A549 (cell line): ENCODE measurements around the gene HERC4.

Experiments
- HMGXB4 ChIP-seq: fragments of 250-450 bp; sonication (Bioruptor Pico); IDR thresholded peaks from 2 replicates; pipeline ENCODE4 v1.5.0; 2021; ENCODE audit warnings: mild to moderate bottlenecking, moderate library complexity, borderline replicate concordance
- KDM1A ChIP-seq: fragments of 200-600 bp; sonication (generic); IDR thresholded peaks from 2 replicates; pipeline ENCODE4 v1.6.1; 2016; ENCODE audit warnings: low read depth, mild to moderate bottlenecking
- POLR2A ChIP-seq: IDR thresholded peaks from 2 replicates; pipeline ENCODE4 v1.6.1; 2012; ENCODE audit warnings: mild to moderate bottlenecking, low read length
- RFX5 ChIP-seq: fragments of 450-650 bp; IDR thresholded peaks from 2 replicates; pipeline ENCODE4 v1.7.1; 2014; ENCODE audit warnings: antibody characterized with exemption, mild to moderate bottlenecking, moderate library complexity
- USF2 ChIP-seq: fragments of 450-650 bp; IDR thresholded peaks from 2 replicates; pipeline ENCODE4 v1.6.1; 2014; ENCODE audit warnings: antibody characterized with exemption
- TF ChIP-seq, protein P1 (sequence below): fragments of >200 bp; sonication (Bioruptor Twin); formaldehyde crosslinking; IDR thresholded peaks from 3 replicates; pipeline ENCODE4 v1.5.1; 2016
- TF ChIP-seq, protein P2 (sequence below): fragments of >200 bp; sonication (Bioruptor Twin); formaldehyde crosslinking; IDR thresholded peaks from 3 replicates; pipeline ENCODE4 v1.6.1; 2016

- no peak for TF ChIP-seq USF2
- TF ChIP-seq HMGXB4: no peak
- no peak for TF ChIP-seq RFX5
- TF ChIP-seq, protein P1, sequence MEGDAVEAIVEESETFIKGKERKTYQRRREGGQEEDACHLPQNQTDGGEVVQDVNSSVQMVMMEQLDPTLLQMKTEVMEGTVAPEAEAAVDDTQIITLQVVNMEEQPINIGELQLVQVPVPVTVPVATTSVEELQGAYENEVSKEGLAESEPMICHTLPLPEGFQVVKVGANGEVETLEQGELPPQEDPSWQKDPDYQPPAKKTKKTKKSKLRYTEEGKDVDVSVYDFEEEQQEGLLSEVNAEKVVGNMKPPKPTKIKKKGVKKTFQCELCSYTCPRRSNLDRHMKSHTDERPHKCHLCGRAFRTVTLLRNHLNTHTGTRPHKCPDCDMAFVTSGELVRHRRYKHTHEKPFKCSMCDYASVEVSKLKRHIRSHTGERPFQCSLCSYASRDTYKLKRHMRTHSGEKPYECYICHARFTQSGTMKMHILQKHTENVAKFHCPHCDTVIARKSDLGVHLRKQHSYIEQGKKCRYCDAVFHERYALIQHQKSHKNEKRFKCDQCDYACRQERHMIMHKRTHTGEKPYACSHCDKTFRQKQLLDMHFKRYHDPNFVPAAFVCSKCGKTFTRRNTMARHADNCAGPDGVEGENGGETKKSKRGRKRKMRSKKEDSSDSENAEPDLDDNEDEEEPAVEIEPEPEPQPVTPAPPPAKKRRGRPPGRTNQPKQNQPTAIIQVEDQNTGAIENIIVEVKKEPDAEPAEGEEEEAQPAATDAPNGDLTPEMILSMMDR: no peak
- TF ChIP-seq, protein P2, sequence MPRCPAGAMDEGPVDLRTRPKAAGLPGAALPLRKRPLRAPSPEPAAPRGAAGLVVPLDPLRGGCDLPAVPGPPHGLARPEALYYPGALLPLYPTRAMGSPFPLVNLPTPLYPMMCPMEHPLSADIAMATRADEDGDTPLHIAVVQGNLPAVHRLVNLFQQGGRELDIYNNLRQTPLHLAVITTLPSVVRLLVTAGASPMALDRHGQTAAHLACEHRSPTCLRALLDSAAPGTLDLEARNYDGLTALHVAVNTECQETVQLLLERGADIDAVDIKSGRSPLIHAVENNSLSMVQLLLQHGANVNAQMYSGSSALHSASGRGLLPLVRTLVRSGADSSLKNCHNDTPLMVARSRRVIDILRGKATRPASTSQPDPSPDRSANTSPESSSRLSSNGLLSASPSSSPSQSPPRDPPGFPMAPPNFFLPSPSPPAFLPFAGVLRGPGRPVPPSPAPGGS: no peak
- TF ChIP-seq KDM1A: no peak
- TF ChIP-seq POLR2A: no peak
Measured at GRCh38 chr10:68111584-68111983, 36.5 kb upstream of the HERC4 start.
